Mononuclear cell (primary cell): ENCODE results near the gene ARL16. TPM values are rescaled to one million over a fixed set of nuclear protein-coding genes. Genes with fewer than 3 reads are reported as not detected.
A peak's percentile ranks its signal among the peaks of the same experiment; 100 is the strongest.

Experiments
- H3K27me3 ChIP-seq: 2 replicates; pipeline ENCODE4 v1.6.0; 2011; ENCODE audit warnings: low read length, control low read depth; ENCODE audit not compliant: insufficient read depth
- H3K4me1 ChIP-seq: 2 replicates; pipeline ENCODE4 v1.5.1; 2011; ENCODE audit warnings: mild to moderate bottlenecking, low read length, control low read depth; ENCODE audit not compliant: insufficient read depth
- H3K4me3 ChIP-seq: 2 replicates; pipeline ENCODE4 v1.5.1; 2011; ENCODE audit warnings: mild to moderate bottlenecking, low read length, moderate library complexity
- H3K9me3 ChIP-seq: 2 replicates; pipeline ENCODE4 v1.5.1; 2011; ENCODE audit warnings: low read depth, mild to moderate bottlenecking, control low read depth, low read length
- total RNA-seq: library from RNA; depleted of rRNA; stranded (reverse); fragments of >200 nt; gene quantifications from one replicate; pipeline ENCODE4 v1.2.3, GENCODE V29; 2012

The ARL16 gene
- total RNA-seq, 1 donor, result 15.5 TPM

GRCh38 chr17:81651692-81652091 lies 31.9 kb downstream of the ARL16 start:
- peaks cover 5% of the 10 kb centered on the region for H3K27me3 ChIP-seq

GRCh38 chr17:81650951-81651350 lies 32.6 kb downstream of the ARL16 start:
- no peaks in the 10 kb centered on the region for H3K9me3 ChIP-seq
- peaks cover 5% of the 10 kb centered on the region for H3K27me3 ChIP-seq
- no peak overlapping the region for H3K4me3 ChIP-seq
- peaks cover 13% of the 10 kb centered on the region for H3K4me1 ChIP-seq

More at GRCh38 chr17:81651692-81652091, 31.9 kb downstream of the ARL16 start:
- Histone ChIP-seq H3K9me3 (no peaks in the 10 kb centered on the region), H3K4me3 (no peak overlapping the region), H3K4me1 (peaks cover 13% of the 10 kb centered on the region)

GRCh38 chr17:81648707-81649085 lies 34.9 kb downstream of the ARL16 start:
- no peak overlapping the region for H3K4me3 ChIP-seq
- H3K27me3 ChIP-seq, result peaks cover 5% of the 10 kb centered on the region
- H3K4me1 ChIP-seq, result peaks cover 9% of the 10 kb centered on the region
- H3K9me3 ChIP-seq, result no peaks in the 10 kb centered on the region

DNA sequence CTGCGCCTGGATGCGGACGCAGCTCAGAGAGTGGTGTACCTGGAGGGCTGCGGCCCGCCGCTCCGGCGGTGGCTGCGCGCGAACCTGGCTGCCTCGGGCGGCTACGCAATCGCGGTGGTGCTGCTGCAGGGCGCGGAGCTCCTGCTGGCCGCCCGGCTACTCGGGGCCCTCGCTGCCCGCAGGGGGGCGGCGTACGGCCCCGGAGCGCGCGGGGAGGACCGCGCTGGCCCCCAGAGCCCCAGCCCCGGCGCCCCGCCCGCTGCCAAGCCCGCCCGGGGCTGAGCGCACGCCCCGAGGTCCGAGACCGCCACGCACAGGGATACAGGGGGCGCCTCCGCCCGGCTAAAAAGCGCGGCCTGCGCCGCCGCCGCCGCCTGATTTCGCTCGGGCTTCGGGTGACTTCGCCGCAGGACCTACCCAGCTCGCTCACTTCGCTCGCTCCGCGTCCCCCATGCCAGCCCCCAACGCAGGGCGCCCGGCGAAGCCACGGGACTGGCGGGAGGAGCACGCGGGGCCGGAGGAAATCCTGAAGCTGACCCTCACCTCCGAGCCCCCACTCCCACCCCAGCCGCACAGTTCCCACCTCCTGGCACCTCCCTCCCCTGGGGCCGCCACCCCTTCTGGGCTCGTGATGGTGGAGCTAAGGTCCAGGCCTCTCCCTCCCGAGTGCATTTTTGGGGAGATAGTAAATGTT lies 35.4 kb downstream of the ARL16 start:
- H3K4me1 ChIP-seq, result peaks cover 4% of the 10 kb centered on the region
- H3K4me3 ChIP-seq, result no peak overlapping the region
- H3K9me3 ChIP-seq, result no peaks in the 10 kb centered on the region
- H3K27me3 ChIP-seq, result peaks cover 5% of the 10 kb centered on the region

DNA sequence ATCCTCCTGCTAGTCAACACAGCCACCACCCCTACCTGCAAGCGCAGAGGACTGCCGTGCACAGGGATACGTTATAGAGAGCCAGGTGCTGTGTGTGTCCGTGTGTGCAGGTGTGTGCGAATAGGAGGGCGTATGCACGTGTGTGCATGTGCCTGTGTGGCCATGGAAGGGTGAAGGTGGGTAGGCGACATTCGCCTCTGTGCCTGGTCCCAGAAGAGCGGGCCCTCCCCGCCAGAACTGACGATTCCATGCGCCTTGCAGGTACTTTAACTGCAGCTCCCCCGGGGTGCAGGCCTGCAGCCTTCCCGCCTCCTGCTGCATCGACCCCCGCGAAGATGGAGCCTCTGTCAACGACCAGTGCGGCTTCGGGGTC lies 36.0 kb downstream of the ARL16 start:
- Histone ChIP-seq H3K4me1 (no peaks in the 10 kb centered on the region), H3K9me3 (no peaks in the 10 kb centered on the region), H3K27me3 (peaks cover 5% of the 10 kb centered on the region), H3K4me3 (no peak overlapping the region)

- Histone ChIP-seq H3K27me3 (peaks cover 5% of the 10 kb centered on the region), H3K4me3 (no peak overlapping the region), H3K9me3 (no peaks in the 10 kb centered on the region), H3K4me1 (no peaks in the 10 kb centered on the region)
Observed at GRCh38 chr17:81646869-81647600, 36.6 kb downstream of the ARL16 start.

DNA sequence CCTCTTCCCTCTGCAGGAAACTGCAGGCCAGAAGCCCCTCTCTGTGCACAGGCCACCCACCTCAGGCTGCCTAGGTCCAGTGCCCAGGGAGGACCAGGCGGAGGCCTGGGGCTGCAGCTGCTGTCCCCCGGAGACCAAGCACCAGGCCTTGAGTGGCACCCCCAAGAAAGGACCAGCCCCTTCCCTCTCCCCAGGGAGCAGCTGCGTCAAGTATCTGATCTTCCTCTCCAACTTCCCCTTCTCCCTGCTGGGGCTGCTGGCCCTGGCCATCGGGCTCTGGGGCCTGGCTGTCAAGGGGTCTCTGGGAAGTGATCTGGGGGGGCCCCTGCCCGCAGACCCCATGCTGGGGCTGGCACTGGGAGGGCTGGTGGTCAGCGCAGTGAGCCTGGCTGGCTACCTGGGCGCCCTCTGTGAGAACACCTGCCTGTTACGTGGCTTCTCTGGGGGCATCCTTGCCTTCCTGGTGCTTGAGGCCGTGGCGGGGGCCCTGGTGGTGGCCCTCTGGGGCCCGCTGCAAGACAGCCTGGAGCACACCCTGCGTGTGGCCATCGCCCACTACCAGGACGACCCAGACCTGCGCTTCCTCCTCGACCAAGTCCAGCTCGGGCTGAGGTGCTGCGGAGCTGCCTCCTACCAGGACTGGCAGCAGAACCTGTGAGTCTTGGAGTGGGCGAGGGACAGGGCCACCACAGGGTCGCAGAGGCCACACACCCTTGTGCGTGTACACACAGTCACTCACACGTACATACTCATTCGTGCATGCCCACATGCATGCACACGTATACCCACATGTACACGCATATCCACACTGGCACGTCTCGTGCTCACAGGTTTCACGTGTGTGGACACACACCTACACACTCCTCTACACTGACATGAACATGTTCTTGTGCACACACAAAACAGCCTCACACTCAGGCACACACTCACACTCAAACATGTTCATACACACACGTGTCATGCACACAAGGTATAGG lies 38.3 kb downstream of the ARL16 start:
- no peaks in the 10 kb centered on the region for H3K4me1 ChIP-seq
- H3K4me3 ChIP-seq, result no peak overlapping the region
- peaks cover 5% of the 10 kb centered on the region for H3K27me3 ChIP-seq
- no peaks in the 10 kb centered on the region for H3K9me3 ChIP-seq

- H3K4me1 ChIP-seq, result no peaks in the 10 kb centered on the region
- no peak overlapping the region for H3K4me3 ChIP-seq
- H3K9me3 ChIP-seq, result no peaks in the 10 kb centered on the region
- peaks cover 5% of the 10 kb centered on the region for H3K27me3 ChIP-seq
Observed at GRCh38 chr17:81644496-81644895, 39.1 kb downstream of the ARL16 start.

GRCh38 chr17:81641825-81642489 lies 41.6 kb downstream of the ARL16 start:
- H3K4me1 ChIP-seq, result peaks cover 5% of the 10 kb centered on the region
- no peaks in the 10 kb centered on the region for H3K9me3 ChIP-seq
- H3K4me3 ChIP-seq, result no peak overlapping the region
- no peaks in the 10 kb centered on the region for H3K27me3 ChIP-seq

GRCh38 chr17:81640011-81640410 lies 43.6 kb downstream of the ARL16 start:
- Histone ChIP-seq H3K4me3 (no peak overlapping the region), H3K27me3 (no peaks in the 10 kb centered on the region), H3K4me1 (peaks cover 20% of the 10 kb centered on the region), H3K9me3 (no peaks in the 10 kb centered on the region)

GRCh38 chr17:81638683-81639082 lies 44.9 kb downstream of the ARL16 start:
- Histone ChIP-seq H3K9me3 (no peaks in the 10 kb centered on the region), H3K4me3 (no peak overlapping the region)

GRCh38 chr17:81636505-81637288 lies 46.9 kb downstream of the ARL16 start, which contains the start of the genes NPLOC4 and TSPAN10:
TSS of gene NPLOC4 (minus strand) at chr17:81637112. CDS start at chr17:81636930, 182 bp downstream.
TSS of gene TSPAN10 (plus strand) at chr17:81637196. CDS start at chr17:81642413, 5,217 bp downstream.
- Histone ChIP-seq H3K4me3 (peak within 1 kb of the TSS; percentile 80), H3K9me3 (no peaks in the 10 kb centered on the region), H3K27me3 (no peaks in the 10 kb centered on the region), H3K4me1 (peaks cover 26% of the 10 kb centered on the region)

More at GRCh38 chr17:81638683-81639082, 44.9 kb downstream of the ARL16 start:
- peaks cover 26% of the 10 kb centered on the region for H3K4me1 ChIP-seq
- no peaks in the 10 kb centered on the region for H3K27me3 ChIP-seq

GRCh38 chr17:81635973-81636504 lies 47.6 kb downstream of the ARL16 start:
- no peaks in the 10 kb centered on the region for H3K27me3 ChIP-seq
- H3K4me3 ChIP-seq, result peak overlapping the region; percentile 80
- H3K4me1 ChIP-seq, result peaks cover 26% of the 10 kb centered on the region
- H3K9me3 ChIP-seq, result no peaks in the 10 kb centered on the region
